Body of pancreas (tissue), 4 donors: ENCODE results near the gene ATP2B2.

Experiments
- CTCF ChIP-seq, 7 experiments: fragments of 450-650 bp in 4 of 7; fragments of 200-600 bp in 3 of 7; sonication (generic) in 3 of 7; IDR thresholded peaks; one replicate each; pipeline ENCODE4 v1.5.1; 2016 to 2019; ENCODE audit warnings: antibody characterized with exemption in 7 of 7
- POLR2A ChIP-seq, 3 donors: fragments of 450-650 bp; IDR thresholded peaks; one replicate each; pipeline ENCODE4 v1.6.1; 2016; ENCODE audit warnings: antibody characterized with exemption in 3 of 3, mild to moderate bottlenecking in 2 of 3

GRCh38 chr3:10533737-10534023, 28.3 kb upstream of the ATP2B2 start:
- TF ChIP-seq POLR2A (IDR thresholded peaks at IDR 0.05) (no peak), CTCF (IDR thresholded peaks at IDR 0.05) (no peak)
